Activated B cell treated with CpG ODN at 0.5 μM for 24 hours (primary cell): Measurements from ENCODE around the gene GUK1. TPM values are rescaled to one million over a fixed set of nuclear protein-coding genes. Genes with fewer than 3 reads are reported as not detected.

ENCODE experiments used
- ATAC-seq: fragments of 200-7000 bp; cut with Tn5 transposase; one replicate; pipeline ENCODE4 v1.10.0; 2021; ENCODE audit warnings: low read depth, mild to moderate bottlenecking, moderate library complexity
- CTCF ChIA-PET: fragments of 350-600 bp; sonication (Branson Sonifier 250); formaldehyde crosslinking; loops from one replicate; lab custom pipeline; 2021; ENCODE audit warnings: antibody characterized with exemption; lab: Charles Lee
- POLR2A ChIA-PET: fragments of 350-600 bp; sonication (Branson Sonifier 250); formaldehyde crosslinking; loops from one replicate; lab custom pipeline; 2021; ENCODE audit warnings: antibody characterized with exemption; lab: Charles Lee
- DNase-seq: peaks from one replicate; pipeline ENCODE4 v3.0.0; 2022
- H3K27ac Mint-ChIP-seq: one replicate; pipeline ENCODE4 v1.8.0; 2020; ENCODE audit warnings: mixed read lengths
- H3K27me3 Mint-ChIP-seq: one replicate; pipeline ENCODE4 v1.8.0; 2021; ENCODE audit warnings: mixed read lengths
- H3K36me3 Mint-ChIP-seq: one replicate; pipeline ENCODE4 v1.8.0; 2021; ENCODE audit warnings: low read depth, mixed read lengths
- H3K4me1 Mint-ChIP-seq: one replicate; pipeline ENCODE4 v1.8.0; 2021; ENCODE audit warnings: mixed read lengths
- H3K4me3 Mint-ChIP-seq: one replicate; pipeline ENCODE4 v1.8.0; 2020; ENCODE audit warnings: mild to moderate bottlenecking, mixed read lengths
- H3K9me3 Mint-ChIP-seq: one replicate; pipeline ENCODE4 v1.8.0; 2020; ENCODE audit warnings: mixed read lengths
- CTCF ChIP-seq: fragments of 200-600 bp; IDR thresholded peaks from one replicate; pipeline ENCODE4 v1.8.0; 2022; ENCODE audit warnings: antibody characterized with exemption, mild to moderate bottlenecking
- intact Hi-C: fragments of 100-400 bp; cut with micrococcal nuclease; formaldehyde crosslinking; loops from one replicate; pipeline ENCODE4 v1.15.1; 2024
- total RNA-seq: library from RNA; stranded (reverse); gene quantifications from 2 replicates; pipeline ENCODE4 v1.2.3, GENCODE V29; 2022

Gene GUK1
- total RNA-seq, 1 donor from 2014 or later: 104 TPM

DNA sequence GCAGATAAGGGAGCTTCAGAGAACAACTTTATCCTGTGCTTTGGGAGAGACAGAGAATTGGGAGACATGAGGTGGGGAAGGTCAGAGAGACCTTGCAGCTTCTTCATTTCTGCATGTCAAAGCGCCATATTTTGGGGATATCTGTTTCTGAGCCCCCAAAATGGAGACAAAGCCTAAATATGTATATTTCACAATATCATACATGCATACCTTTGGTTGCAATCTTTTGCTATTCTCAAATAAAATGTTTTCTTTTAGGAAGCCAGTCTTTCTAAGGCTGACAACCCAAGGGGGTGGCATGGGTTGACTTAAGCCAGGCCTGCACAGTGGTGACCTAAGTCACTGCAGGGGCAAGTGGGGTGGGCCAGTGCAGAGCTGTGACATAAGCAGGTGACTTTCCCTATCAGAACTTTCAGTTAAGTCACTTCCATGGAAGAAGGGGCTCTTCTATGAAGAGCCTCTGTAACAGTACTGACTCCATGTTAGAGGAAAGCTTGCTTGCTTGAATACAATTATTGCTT, 17.1 kb upstream of the GUK1 start:
- ATAC-seq (no peak), DNase-seq (no peak)
- CTCF ChIA-PET: interaction anchor here (1.8 kb wide), 1 partner anchor 8 kb away, joined by 10 read pairs; no protein-coding TSS in a partner anchor
- no peaks in the 10 kb centered on the region for H3K9me3 Mint-ChIP-seq
- H3K4me3 Mint-ChIP-seq: no peak overlapping the region
- H3K36me3 Mint-ChIP-seq: no peaks in the 10 kb centered on the region
- intact Hi-C loops: no loop called here
- no peak overlapping the region for H3K27ac Mint-ChIP-seq
- no peak for TF ChIP-seq CTCF
- H3K27me3 Mint-ChIP-seq: no peaks in the 10 kb centered on the region
- POLR2A ChIA-PET: interaction anchor here (1.0 kb wide), 1 partner anchor 41 kb away, joined by 3 read pairs; no protein-coding TSS in a partner anchor
- peaks cover 9% of the 10 kb centered on the region for H3K4me1 Mint-ChIP-seq

- no peak for ATAC-seq
- H3K36me3 Mint-ChIP-seq: no peaks in the 10 kb centered on the region
- POLR2A ChIA-PET: interaction anchor here (0.5 to 0.6 kb wide), 2 partner anchors 1257 to 1360 kb away, joined by 5 to 7 read pairs; no protein-coding TSS in a partner anchor
- no peak overlapping the region for H3K27ac Mint-ChIP-seq
- no peak for DNase-seq
- no peaks in the 10 kb centered on the region for H3K9me3 Mint-ChIP-seq
- H3K4me3 Mint-ChIP-seq: no peak overlapping the region
- no peak for TF ChIP-seq CTCF
- no peaks in the 10 kb centered on the region for H3K27me3 Mint-ChIP-seq
- peaks cover 9% of the 10 kb centered on the region for H3K4me1 Mint-ChIP-seq
- intact Hi-C loops: no loop called here
- CTCF ChIA-PET: interaction anchor here (1.2 kb wide), 1 partner anchor 42 kb away, joined by 3 read pairs; no protein-coding TSS in a partner anchor
Observed at GRCh38 chr1:228123505-228123904, 16.6 kb upstream of the GUK1 start.

DNA sequence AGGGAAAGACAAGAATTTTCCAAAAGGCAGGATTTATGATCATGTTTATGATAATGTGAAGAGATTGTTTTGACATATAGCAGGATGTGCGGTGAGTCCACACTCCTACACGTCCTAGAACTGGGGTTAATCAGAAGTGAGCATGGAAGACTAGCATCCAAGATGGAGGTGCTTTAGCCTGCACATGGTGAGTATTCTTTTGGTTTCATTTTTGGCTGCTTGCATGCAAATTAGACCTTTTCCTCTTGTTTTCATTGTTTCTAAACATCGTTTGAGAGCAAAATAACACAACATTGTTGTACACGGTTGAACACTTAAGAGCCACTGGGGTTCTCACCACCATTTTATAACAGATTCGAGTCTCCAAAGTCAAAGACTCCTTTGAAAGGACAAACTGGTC, 14.9 kb upstream of the GUK1 start:
- Mint-ChIP-seq H3K4me1 (peaks cover 9% of the 10 kb centered on the region), H3K4me3 (no peak overlapping the region), H3K27me3 (no peaks in the 10 kb centered on the region), H3K36me3 (no peaks in the 10 kb centered on the region), H3K27ac (no peak overlapping the region), H3K9me3 (no peaks in the 10 kb centered on the region)
- no peak for DNase-seq
- no peak for ATAC-seq
- POLR2A ChIA-PET: interaction anchor here (1.0 to 1.5 kb wide), 2 partner anchors 13 to 43 kb away, joined by 3 to 7 read pairs; no protein-coding TSS in a partner anchor
- intact Hi-C loops: no loop called here
- no peak for TF ChIP-seq CTCF
- CTCF ChIA-PET: no interaction called here

DNA sequence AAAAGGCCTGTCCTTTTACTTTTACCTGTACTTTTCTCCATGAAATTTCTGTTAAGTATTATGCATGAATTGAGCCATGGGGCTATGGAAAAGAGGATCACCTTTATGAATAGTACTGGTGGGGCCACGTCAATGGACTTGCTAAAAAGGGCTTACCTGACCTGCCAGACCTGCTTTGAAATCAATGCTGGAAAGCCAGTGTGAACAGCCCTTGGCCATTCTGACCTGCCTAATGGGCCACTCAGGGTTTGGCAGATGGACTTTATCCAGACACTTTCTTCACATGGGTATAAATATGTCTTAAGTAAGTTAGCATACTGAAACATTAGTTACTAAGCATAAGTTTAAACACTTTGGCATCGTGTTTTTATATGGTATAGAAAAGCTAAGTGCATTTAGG, 8.3 kb upstream of the GUK1 start:
- peaks cover 2% of the 10 kb centered on the region for H3K27me3 Mint-ChIP-seq
- TF ChIP-seq CTCF: no peak
- H3K4me3 Mint-ChIP-seq: no peak overlapping the region
- ATAC-seq (no peak), DNase-seq (no peak)
- ChIA-PET CTCF (interaction anchor here (1.5 to 3.1 kb wide), 4 partner anchors 33 to 384 kb away, joined by 3 to 27 read pairs (median 12); no protein-coding TSS in a partner anchor), POLR2A (no interaction called here)
- no peaks in the 10 kb centered on the region for H3K9me3 Mint-ChIP-seq
- H3K27ac Mint-ChIP-seq: no peak overlapping the region
- no peaks in the 10 kb centered on the region for H3K36me3 Mint-ChIP-seq
- peaks cover 9% of the 10 kb centered on the region for H3K4me1 Mint-ChIP-seq
- intact Hi-C loops: loop anchor here (1.0 to 5.0 kb wide), 7 partner anchors 35 to 384 kb away; a partner anchor contains a TSS

GRCh38 chr1:228134591-228134990, 5.5 kb upstream of the GUK1 start:
- Mint-ChIP-seq H3K36me3 (peaks cover 1% of the 10 kb centered on the region), H3K27me3 (peaks cover 2% of the 10 kb centered on the region), H3K9me3 (no peaks in the 10 kb centered on the region), H3K4me3 (no peak overlapping the region), H3K4me1 (peaks cover 33% of the 10 kb centered on the region), H3K27ac (no peak overlapping the region)
- no peak for TF ChIP-seq CTCF
- ChIA-PET POLR2A (no interaction called here), CTCF (interaction anchor here (5.0 kb wide), 1 partner anchor 31 kb away, joined by 20 read pairs; the partner anchor contains the start of gene IBA57)
- DNase-seq: no peak
- intact Hi-C loops: loop anchor here (5.0 kb wide), 2 partner anchors 143 to 368 kb away; no protein-coding TSS in a partner anchor
- no peak for ATAC-seq
